ENCODE data around the gene SMARCD3.
A peak's percentile ranks its signal among the peaks of the same experiment; 100 is the strongest.

Gene SMARCD3

GRCh38 chr7:151248346-151249033, at the start of gene SMARCD3:
TSS of gene SMARCD3 (minus strand) at chr7:151248694. CDS start at chr7:151248562, 132 bp downstream.
- no peak for DNase-seq

- no peak for DNase-seq
Observed at GRCh38 chr7:151296202-151296992, 47.9 kb upstream of the SMARCD3 start.

GRCh38 chr7:151292850-151293249, 44.4 kb upstream of the SMARCD3 start:
- DNase-seq: no peak

GRCh38 chr7:151291206-151291605, 42.7 kb upstream of the SMARCD3 start:
- no peak for DNase-seq

GRCh38 chr7:151290355-151290760, 41.9 kb upstream of the SMARCD3 start:
- DNase-seq: no peak

DNA sequence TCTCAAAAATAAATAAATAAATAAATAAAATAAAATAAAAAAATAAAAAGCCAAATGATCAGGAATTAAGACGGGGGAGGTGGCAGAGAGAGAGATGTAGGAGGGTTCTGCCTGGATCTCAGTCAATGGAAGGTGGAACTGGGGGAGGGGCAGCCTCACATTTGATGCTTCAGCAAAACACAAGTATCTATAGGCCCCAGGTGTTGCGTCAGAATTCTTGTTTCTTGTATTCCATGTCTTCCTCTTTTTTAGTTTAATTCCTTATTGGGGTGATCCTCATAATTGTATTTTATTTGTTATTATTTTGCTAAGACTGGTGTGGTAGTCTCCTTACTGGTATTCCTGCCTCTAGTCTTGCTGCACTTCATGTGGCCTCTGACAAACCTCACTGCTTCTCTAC, 41.4 kb upstream of the SMARCD3 start:
- no peak for DNase-seq

DNA sequence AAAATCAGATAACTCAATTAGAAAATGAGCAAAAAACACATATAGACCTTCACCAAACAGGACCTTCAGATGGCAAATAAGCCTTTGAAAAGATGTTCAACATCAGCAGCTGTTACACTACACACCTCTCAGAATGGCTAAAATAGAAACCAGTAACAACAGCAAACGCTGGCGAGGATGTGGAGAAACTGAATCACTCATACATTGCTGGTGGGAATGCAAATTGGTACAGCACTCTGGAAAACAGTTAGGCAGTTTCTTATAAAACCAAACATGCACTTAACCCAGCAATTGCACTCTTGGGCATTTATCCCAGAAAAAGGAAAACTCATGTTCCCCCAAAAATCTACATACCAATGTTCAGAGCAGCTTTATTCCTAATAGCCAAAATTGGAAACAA, 37.7 kb upstream of the SMARCD3 start:
- DNase-seq: no peak

- DNase-seq: no peak
Observed at GRCh38 chr7:151283302-151283701, 34.8 kb upstream of the SMARCD3 start.

DNA sequence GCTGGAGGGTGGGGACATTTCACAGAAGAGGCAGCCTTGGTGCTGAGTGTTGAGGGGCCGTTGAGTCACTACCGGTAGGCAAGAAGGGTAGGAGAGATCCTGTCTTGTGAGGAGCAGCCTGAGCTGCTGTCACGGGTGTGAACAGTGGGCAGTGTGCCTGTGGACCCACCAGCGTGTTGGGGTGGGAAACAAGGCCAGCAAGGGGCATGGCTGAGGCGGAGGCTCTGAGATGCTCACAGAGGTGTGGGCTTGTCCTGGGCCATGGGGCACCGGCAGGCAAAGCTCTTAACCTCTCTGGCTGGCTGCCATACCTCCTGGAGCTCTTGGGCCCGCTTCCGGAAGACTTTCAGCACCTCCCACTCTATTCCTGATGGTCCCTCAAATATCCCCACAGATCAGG, 33.6 kb upstream of the SMARCD3 start:
- DNase-seq: no peak

- DNase-seq: no peak
Observed at GRCh38 chr7:151281686-151282085, 33.2 kb upstream of the SMARCD3 start.

DNA sequence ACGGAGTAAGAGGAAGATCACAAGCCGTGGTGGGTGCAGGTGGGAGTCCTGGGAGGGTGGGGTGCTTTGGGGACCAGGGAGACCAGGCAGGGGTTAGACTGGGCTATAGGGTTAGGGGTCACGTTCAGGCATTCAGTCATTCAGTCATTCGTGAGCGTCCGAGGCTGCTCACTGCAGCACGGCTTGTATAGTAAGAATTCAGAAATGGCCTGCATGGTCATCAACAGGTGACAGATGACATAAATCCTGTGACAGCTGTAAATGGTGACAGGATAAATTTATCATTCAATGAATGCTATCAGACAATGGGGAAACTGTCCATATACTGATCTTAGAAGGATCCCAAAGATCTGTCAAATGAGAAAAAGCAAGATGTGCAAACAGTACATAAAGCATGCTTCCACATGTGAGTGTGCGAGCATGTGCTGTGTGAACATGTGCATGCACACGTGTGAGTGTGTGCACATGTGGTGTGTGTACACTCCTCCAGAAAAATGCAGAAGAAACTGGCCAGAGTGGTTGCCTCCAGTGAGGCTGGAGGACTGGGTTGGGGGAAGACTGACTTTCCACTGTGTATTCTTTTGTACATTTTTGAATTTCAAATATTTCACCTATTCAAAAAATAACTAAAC, 32.0 kb upstream of the SMARCD3 start:
- no peak for DNase-seq

GRCh38 chr7:151279868-151280267, 31.4 kb upstream of the SMARCD3 start:
- DNase-seq: no peak

DNA sequence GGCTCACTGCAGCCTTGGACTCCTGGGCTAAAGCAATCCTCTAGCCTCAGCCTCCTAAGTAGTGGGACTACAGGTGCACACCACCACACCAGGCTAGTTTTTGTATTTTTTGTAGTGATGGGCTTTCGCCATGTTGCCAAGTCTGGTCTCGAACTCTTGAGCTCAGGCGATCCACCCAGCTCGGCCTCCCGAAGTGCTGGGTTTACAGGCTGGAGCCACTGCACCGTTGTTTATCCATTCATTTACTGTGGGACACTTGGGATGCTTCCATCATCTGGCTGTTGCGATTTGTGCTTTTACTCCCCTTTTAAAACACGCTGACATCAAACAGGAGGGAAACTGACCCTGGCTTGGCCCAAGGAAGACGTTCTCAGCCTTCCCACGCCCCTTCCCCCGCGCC, 30.5 kb upstream of the SMARCD3 start:
- no peak for DNase-seq

DNA sequence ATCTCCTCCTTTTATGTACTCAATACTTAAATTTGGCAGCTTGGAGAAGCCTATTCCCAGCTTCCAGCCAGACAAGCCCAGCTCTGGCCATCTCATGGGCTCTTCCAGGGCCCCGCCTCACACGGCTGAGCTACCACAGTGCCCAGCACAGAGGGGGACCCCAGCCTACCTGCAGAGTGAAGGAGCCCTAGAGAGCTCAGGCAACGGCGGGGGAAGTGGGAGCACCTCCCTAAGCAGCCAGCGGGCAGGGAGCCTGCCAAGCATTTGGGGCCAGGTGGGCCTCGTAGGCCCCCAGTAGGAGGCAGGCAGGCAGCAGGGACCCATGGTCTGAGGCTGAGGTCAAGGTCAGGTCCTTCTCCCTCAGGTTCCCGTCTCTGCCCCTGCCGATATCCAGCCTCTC, 29.1 kb upstream of the SMARCD3 start:
- no peak for DNase-seq

DNA sequence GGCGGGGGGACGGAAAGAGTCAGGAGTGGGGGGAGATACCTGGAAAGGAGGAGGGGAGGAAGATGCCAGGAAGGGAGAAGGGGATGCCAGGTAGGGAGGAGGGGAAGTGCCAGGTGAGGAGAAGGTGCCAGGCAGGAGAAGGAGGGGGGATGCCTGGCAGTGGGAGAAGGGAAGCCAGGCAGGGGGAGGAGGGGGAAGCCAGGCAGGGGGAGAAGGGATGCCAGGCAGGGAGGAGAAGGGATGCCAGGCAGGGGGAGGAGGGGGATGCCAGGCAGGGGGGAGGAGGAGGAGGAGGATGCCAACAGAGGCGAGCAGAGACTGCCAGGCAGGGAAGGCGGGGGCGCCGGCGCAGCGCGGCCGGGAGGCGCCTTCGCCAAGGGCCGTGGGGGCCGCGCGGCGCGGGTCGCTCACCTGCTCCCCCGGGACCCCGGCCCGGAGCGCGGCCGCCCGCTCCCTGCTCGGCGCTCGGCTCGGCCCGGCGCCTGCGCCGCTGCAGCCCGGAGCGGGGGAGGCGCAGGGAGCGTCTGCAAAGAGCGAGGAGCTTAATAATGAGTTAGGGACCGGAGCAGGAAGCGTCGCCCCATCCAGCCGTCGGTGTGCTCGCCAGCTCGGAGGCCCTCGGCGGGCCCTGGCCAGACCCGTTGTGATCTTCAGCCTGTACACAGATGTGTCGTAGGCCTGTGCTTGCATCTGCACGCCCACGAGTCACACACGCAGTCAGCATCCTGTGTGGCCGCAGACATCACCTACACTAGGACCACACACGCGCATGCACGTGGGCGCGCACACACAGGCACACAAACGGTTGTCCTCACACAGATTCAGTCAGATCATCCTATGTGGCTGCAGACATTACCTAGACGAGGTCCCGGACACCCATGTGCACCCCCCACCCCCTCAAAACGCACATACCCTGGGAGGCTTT, 28.4 kb upstream of the SMARCD3 start:
- DNase-seq: peak; percentile 48

DNA sequence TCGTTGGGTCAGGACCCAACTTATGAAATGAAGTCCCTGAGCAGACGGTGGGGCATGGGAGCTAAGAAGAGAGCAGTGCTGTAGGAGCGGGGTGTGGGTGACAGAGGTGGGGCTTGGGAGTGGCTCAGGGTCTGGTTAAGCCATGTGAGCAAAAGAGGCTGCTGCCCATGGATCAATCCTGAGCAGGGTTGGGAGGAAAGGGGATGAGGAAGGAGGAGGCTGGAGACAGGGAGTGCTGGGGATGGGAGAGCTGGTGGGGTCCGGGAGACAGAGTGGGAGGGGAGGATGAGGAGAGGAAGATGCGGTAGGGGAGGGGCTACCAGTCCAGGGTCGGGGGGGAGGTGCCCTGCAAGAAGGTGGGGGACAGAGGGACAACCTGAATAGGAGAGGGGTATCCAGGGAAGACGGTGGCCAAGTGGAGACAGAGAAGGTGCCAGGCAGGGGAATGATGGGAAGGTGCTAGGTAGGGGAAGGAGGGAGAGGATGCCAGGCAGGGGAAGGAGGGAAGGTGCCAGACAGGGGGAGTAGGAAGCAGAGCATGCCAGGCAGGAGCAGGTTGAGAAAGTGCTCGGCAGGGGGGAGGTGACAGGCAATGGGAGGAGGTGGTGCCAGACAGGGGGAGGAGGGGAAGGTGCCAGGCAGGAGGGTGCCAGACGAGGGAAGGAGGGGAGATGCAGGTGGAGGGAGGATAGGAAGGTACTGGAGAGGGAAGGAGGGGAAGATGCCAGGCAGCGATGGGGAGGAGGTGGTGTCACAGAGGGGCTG, 27.5 kb upstream of the SMARCD3 start:
- DNase-seq: no peak

GRCh38 chr7:151274936-151275812, 26.7 kb upstream of the SMARCD3 start:
- no peak for DNase-seq

- no peak for DNase-seq
Observed at GRCh38 chr7:151274396-151274795, 25.9 kb upstream of the SMARCD3 start.

DNA sequence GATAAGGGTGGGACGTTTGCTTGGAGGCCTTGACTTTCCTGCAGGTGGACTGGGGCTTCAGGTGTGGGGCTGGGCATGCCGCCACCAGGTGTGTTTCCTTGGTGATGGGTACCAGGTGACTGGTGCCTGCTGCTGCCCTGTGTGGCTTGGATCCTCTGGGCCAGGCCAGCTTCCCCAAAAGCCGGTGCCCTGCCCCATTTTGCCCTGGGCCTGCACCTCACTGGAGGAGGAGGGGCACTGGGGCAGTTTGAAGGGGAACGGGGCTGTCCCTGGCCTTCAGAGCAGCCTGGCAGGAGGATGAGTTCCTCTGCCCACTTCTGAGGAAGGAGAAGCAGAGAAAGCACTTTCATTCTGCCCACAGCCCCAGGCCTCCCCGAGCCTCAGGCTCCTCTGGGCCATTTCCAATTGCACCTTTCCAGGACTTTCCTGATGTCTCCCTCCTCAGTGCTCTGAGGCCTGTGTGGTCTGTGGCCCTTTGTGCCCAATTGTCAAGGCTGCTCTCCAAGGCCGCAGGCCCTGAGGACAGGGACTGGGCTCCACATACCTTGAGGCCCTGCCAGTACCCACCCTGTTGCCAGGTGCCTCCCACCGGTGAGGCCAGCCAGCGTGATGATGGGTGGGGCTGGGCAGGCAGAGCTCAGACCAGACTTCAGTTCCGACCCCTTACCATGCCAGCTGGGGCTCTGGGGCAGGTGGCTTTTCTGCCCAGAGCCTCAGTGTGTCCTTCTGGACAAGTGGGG, 25.3 kb upstream of the SMARCD3 start:
- DNase-seq: peak; percentile 46

DNA sequence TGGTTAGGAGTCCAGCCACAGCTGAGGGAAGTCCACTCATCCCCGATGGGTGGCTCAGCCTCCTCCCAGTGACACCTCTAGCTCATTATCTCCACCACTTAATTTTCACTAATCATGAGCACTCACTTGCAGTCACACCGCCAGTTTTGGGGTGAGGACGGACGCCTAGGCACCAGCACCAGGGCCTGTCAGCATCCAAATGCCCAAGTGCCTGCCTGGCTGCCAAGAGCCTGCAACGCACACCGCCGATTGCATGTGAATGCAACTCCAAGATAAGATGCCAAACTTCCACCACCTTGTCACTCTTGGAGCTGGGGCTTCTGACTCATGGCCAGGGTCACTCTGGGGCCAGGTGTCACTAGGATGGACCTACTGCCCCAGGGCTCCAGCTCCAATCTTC, 24.4 kb upstream of the SMARCD3 start:
- no peak for DNase-seq

Measured in CD4-positive, alpha-beta T cell treated with Interferon gamma for 1 hour (primary cell).